ENCODE results near the gene NAPB. TPM values are rescaled to one million over a fixed set of nuclear protein-coding genes. Genes with fewer than 3 reads are reported as not detected.

The NAPB gene
- total RNA-seq, 4 donors from 2014 or later: 7.0 to 14.8 (median 13.1) TPM

DNA sequence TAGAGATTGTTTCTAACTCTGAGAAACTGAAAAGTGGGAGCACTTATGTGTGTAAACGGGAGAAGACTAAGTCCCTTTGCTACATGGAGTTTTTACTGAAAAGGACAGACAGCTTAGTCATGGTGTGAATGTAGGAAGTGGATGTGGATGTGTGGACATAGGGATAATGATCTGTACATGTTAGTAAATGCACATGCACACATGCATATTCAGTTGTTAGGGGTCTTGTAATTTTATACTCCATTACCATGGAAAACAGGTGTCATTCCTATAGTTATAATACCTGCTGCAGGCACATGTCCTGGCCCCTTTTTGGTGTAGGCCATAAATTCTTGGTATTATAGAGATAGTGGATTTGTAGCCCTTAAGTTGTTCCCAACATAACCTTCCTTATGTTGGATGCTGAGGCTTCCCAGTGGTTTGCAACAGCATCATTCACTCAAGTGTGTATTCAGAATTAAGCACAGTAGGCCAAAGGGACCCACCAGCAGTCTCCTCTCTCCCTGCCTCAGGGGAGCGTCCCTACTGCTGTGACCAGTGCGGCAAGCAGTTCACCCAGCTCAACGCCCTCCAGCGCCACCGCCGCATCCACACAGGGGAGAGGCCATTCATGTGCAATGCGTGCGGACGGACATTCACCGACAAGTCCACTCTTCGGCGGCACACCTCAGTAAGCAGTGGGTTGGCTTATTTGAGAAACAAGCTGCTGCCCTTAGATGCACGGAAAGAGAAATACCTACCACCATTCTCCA lies 52.0 kb downstream of the NAPB start:
- ATAC-seq (ENCODE audit: low FRiP score) (peak; percentile 3), DNase-seq (ENCODE audit: low spot score) (no peak)
- TF ChIP-seq, protein P1, sequence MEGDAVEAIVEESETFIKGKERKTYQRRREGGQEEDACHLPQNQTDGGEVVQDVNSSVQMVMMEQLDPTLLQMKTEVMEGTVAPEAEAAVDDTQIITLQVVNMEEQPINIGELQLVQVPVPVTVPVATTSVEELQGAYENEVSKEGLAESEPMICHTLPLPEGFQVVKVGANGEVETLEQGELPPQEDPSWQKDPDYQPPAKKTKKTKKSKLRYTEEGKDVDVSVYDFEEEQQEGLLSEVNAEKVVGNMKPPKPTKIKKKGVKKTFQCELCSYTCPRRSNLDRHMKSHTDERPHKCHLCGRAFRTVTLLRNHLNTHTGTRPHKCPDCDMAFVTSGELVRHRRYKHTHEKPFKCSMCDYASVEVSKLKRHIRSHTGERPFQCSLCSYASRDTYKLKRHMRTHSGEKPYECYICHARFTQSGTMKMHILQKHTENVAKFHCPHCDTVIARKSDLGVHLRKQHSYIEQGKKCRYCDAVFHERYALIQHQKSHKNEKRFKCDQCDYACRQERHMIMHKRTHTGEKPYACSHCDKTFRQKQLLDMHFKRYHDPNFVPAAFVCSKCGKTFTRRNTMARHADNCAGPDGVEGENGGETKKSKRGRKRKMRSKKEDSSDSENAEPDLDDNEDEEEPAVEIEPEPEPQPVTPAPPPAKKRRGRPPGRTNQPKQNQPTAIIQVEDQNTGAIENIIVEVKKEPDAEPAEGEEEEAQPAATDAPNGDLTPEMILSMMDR (IDR thresholded peaks at IDR 0.05): no peak

DNA sequence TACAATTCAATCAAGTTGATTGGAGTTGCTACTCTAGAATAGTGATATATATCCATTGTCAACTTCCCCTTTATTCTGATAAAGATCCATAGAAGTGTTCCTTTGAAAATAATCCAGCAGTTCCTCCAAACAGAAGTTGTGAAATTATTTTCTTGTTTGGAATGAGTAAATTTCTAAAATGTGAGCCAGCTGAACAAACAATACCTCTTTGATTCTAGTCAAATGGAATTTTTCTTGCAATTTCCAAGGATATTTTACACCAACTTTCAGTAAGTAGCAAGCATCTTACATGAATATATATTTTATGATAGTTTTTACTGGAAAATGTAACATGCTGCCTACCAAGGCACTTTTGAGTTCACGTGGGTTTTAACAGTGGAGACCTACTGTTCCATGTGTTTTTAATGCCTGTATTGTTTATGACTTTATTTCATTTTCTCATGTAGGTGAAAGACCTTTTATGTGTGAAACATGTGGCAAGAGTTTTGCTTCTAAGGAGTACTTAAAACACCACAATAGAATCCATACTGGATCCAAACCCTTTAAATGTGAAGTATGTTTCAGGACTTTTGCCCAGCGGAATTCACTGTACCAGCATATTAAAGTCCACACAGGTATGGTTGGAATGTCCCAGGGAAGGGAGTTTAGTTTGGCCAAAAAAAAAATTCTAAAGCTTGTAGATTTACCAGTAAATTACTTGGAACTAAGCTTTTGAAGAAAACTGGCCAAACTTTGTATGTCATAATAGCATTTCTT lies 52.8 kb downstream of the NAPB start:
- TF ChIP-seq, protein P1 (IDR thresholded peaks at IDR 0.05): no peak
- DNase-seq (ENCODE audit: low spot score): no peak

DNA sequence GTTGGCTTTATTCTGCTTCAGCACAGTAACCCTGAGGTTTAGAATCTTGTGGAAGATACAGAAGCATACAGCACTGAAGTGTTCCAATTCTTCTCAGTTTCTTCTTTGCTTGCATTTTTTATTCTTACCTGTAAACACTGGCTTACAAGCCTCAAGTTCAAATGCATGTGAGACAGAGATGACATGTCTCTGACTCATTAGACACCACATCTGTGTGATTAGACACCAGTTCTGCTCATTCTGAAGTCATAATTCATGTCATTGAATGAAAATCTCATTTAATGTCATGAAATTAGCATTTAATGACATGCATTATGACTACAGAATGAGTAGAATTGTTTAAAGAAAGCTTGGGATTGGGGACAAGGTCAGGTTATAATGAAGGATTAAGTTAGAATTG lies 53.5 kb downstream of the NAPB start:
- TF ChIP-seq, protein P1 (IDR thresholded peaks at IDR 0.05): no peak
- DNase-seq (ENCODE audit: low spot score): no peak
- ATAC-seq (ENCODE audit: low FRiP score): no peak

More for the DNA sequence above, 52.8 kb downstream of the NAPB start:
- no peak for ATAC-seq (ENCODE audit: low FRiP score)

DNA sequence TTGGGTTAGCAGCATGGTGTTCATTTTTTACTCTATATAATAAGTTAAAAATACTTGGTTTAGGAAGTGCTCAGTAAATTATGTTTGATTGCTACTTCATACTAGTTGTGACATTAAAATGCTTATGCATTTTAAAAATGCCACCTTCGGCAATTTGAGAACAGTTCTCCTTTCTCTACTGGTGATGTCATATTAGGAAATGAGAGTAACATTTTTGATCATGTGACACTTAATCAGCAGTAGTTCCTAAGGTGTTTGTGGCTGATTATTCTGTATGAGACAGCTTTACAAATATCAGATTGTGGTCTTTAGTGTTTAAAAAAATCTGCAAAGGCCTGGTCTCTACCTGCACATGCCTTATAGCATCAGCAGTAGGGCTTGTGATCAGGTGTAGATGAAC lies 54.9 kb downstream of the NAPB start:
- no peak for DNase-seq (ENCODE audit: low spot score)
- TF ChIP-seq, protein P1 (IDR thresholded peaks at IDR 0.05): no peak
- ATAC-seq (ENCODE audit: low FRiP score): no peak

DNA sequence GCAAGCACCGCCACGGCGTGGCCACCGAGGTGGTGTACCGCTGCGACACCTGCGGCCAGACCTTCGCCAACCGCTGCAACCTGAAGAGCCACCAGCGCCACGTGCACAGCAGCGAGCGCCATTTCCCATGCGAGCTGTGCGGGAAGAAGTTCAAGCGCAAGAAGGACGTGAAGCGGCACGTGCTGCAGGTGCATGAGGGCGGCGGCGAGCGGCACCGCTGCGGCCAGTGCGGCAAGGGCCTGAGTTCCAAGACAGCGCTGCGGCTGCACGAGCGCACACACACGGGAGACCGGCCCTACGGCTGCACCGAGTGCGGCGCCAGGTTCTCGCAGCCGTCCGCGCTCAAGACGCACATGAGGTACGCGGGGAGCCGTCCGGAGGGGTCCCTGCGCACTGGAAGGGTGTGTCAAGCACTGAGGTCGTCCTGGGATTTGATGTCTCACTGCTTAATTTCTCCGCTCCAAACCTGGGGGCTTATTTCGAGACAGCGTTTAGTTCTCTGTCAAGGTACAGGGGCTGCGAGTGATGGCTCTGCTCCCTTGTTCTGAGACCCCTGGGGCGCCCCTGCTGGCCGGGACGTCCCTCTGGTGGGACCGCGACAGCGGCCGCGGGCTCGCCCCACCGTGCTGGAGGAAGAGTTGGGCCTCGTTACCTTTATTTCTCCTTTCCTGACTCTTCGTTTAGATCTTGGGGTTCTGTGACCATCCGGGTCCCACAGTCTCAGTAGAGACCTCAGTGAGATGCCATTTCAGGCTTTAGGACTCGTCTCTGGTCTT lies 55.7 kb downstream of the NAPB start:
- DNase-seq (ENCODE audit: low spot score) (no peak), ATAC-seq (ENCODE audit: low FRiP score) (no peak)
- TF ChIP-seq, protein P1 (IDR thresholded peaks at IDR 0.05): no peak

DNA sequence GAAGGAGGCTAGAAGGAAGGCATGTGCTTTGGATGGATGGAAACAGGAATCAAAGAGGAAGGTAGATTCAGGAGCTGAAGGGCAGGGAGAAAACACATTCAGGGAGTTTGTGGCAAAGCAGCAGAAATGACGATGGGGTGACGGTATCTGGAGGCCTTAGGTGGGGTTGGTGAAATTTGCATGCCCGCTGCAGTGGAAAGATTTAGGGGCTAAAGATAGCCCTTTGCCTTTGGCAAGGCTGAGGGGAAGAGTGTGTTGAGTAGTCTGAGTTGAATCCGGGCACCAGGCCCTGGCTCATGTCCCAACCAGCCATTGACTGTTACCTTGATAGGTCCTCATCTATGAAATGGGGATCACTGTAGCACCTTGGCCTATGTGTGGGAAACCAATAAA lies 58.0 kb downstream of the NAPB start:
- TF ChIP-seq, protein P1 (IDR thresholded peaks at IDR 0.05): no peak
- DNase-seq (ENCODE audit: low spot score) (no peak), ATAC-seq (ENCODE audit: low FRiP score) (no peak)
